AG09319 (cell line): ENCODE results near the gene CFAP45.

Source experiments
- DNase-seq: peaks from one replicate; pipeline ENCODE4 v3.0.0-alpha.2; 2010; ENCODE audit warnings: low read depth; ENCODE audit errors: extremely low read depth
- TF ChIP-seq, protein P1 (sequence below): IDR thresholded peaks from 2 replicates; pipeline ENCODE4 v1.5.1; 2011; ENCODE audit warnings: low read depth, mild to moderate bottlenecking, inconsistent platforms, low read length, moderate library complexity

Gene CFAP45

DNA sequence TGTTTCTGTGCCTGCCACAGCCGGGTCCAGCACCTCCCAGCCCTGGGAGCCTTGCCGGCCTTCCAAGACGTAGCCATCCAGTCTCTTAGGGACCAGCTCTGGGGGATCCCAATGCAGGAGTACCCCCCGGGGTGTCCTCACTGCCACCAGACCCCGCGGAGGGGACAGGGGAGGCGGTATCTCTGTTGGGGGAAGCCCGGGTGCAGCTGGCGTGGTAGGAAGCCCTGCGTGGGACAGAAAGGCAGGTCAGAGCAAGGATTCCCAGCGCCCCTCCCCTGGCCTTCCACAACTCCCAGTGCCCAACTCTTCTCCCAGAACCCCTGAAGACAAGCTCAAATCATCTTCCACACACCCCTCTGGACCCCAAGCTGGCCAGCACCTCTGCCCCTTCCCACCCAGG lies 30.3 kb upstream of the CFAP45 start:
- TF ChIP-seq, protein P1, sequence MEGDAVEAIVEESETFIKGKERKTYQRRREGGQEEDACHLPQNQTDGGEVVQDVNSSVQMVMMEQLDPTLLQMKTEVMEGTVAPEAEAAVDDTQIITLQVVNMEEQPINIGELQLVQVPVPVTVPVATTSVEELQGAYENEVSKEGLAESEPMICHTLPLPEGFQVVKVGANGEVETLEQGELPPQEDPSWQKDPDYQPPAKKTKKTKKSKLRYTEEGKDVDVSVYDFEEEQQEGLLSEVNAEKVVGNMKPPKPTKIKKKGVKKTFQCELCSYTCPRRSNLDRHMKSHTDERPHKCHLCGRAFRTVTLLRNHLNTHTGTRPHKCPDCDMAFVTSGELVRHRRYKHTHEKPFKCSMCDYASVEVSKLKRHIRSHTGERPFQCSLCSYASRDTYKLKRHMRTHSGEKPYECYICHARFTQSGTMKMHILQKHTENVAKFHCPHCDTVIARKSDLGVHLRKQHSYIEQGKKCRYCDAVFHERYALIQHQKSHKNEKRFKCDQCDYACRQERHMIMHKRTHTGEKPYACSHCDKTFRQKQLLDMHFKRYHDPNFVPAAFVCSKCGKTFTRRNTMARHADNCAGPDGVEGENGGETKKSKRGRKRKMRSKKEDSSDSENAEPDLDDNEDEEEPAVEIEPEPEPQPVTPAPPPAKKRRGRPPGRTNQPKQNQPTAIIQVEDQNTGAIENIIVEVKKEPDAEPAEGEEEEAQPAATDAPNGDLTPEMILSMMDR: no peak
- no peak for DNase-seq

DNA sequence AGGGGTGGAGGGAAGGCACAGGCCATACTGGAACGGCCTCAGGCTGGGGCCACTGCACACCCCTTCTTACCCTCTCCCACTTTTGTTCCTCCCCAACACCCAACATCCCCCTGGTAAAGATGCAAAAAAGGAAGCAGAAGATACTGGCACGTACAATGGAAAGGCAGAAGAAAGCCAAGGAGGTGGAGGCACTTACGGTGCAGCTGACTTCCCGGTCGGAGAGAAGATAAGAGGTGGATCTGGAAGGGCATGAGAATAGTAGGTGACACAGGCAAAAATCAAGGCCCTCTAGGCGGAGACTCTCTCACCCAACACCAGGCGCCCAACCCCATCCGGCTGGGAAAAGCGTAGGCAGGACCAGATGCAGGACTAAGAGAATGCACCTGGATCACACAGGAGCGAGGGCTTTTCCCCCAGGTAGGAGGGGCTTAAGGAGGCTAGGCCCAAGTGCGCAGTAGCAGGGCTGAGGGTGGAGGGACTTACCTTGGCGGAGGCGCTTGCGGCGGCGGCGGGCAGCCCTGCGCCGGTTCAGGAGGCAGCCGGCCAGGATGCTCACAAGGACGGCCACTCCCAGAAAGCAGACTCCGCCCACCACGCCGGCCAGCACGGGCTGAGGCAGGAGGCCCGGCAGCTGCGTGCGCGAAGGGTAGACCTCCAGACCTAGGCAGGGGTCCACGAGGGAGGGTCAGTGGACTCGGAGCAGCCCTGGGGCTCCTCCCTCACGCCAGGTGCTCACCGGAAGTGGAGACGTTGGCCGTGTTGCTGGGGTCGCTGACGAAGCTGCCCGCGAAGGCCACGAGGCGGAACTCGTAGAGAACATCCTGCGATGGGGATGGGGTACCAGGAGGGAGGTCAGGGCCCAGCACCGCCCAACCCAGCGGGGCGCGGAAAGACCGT lies 29.4 kb upstream of the CFAP45 start:
- DNase-seq: no peak
- TF ChIP-seq, protein P1: no peak

DNA sequence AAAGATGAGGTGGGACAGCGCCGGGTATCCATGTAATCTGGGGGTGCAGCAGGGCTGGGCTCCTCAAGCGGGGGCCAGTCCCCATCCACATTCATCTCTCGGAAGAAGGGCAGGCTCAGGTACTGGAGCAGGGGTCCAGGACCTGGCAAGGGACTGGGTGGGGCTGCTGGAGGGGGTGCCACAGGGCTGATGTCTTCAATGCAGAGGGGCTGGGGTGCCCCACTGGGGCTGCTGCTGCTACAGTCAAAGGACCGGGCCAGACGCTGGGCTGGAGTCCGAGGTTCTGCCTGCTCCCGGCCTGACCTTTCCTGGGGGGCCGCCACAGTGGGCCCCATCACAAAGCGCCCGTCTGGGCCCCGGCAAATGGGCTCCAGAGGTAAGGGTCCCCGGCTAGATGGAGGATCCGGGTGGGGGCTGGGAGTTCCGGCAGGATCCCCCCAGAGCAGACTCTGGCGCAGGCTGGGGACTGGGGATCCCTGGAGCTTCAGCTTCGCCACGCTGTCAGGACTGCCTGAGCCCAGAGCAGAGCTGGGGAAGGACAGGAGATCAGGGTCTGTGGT lies 28.6 kb upstream of the CFAP45 start:
- TF ChIP-seq, protein P1: no peak
- no peak for DNase-seq

DNA sequence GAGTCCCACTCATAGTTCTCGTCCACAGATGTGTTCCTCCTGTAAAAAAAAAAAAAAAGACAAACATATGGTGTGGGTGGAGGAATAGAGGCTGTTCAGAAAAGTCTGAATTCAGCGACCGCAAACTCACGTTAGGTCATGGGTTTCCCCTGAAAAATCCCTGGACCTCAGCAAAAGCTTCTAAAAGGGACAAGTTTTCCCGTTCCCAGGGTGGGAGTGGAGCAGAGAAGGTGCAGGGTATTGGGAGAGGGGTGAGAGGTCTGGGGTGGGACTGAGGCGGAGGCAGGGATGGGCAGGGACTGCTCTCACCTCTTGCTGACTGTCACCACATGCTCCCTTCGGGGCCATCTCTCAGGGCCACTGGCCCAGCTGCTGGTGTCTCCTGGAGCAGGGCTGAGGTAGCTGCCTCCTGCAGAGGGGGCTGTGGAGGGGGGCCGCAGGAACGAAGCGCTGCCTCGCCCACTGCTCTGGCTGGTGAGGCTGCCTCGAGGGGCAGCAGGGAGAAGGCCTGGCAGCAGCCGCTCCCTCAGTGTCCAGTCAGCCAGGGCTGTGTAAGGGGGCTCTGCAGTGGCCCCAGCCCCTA lies 28.0 kb upstream of the CFAP45 start:
- DNase-seq: no peak
- TF ChIP-seq, protein P1: no peak

DNA sequence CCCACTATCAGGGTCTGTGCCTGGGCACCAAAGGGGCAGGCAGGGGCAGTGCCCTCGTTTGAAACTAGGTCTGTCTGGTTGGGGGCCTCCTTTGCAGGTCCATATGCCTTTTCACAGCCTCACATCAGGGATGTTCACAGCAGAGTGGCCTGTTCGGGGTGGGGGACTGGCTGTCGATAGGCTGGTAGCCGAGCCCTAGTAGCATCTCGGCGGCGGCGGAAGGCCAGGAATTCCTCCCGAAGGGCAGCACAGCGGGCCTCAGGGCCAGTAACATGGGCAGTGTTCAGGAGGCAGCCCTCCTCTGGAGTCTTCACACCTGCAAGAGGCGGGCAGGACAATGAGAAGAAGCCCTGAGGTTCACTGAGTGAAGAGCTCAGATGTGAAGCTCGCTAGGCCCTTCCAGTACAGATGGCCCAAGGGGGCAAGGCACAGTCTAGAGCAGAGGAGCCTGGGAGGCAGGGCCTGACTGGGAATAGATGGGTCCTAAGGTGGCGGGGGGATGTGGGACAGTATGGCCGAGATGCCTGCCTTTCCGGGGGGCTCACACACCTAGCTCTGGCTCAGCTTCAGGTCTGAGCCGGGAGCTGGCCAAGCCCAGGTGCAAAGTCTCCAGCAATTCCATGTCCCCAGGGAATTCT lies 27.4 kb upstream of the CFAP45 start:
- TF ChIP-seq, protein P1: no peak
- no peak for DNase-seq

DNA sequence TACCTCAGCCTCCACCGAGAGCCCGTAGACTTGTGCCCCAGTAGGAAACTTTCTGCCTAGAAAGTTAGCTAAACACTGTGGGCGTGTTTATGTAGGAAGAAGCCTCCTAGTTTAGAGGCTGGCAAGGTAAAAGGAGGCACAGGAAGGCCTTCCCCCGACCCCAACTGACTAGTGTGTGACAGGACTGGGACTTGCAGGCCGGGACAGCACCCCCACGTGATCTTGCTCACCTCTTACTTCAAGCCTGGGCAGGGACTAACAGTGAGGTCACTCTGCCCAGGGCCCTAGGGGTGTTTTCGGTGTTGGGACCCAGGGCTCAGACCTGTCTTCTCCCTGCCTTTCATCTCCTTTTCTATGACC lies 25.7 kb upstream of the CFAP45 start:
- TF ChIP-seq, protein P1: no peak
- no peak for DNase-seq
